NCI-H69 (cell line): ENCODE measurements around the gene NOS3.

Experiments used
- DNase-seq: peaks from one replicate; lab custom pipeline; 2025; lab: John Stamatoyannopoulos, UW

NOS3 gene

GRCh38 chr7:150990416-150991186 lies at the start of gene NOS3:
Gene NOS3 (plus strand): TSS chr7:150991017. CDS start chr7:150993804, 2,787 bp downstream.
- DNase-seq: no peak

- no peak for DNase-seq
Measured at GRCh38 chr7:150941351-150942000, 49.3 kb upstream of the NOS3 start.

GRCh38 chr7:150942001-150942590 lies 48.7 kb upstream of the NOS3 start:
- DNase-seq: peak; percentile 84

- no peak for DNase-seq
Measured at GRCh38 chr7:150942591-150943452, 48.0 kb upstream of the NOS3 start.

GRCh38 chr7:150943453-150943814 lies 47.4 kb upstream of the NOS3 start:
- DNase-seq: no peak

- DNase-seq: no peak
Measured at GRCh38 chr7:150944066-150945042, 46.5 kb upstream of the NOS3 start.

- DNase-seq: no peak
Measured at GRCh38 chr7:150945171-150945852, 45.5 kb upstream of the NOS3 start.

- no peak for DNase-seq
Measured at GRCh38 chr7:150945853-150946420, 44.9 kb upstream of the NOS3 start.

GRCh38 chr7:150946421-150947240 lies 44.2 kb upstream of the NOS3 start:
- no peak for DNase-seq

- DNase-seq: no peak
Measured at GRCh38 chr7:150947241-150947745, 43.5 kb upstream of the NOS3 start.

GRCh38 chr7:150947761-150948651 lies 42.8 kb upstream of the NOS3 start:
- no peak for DNase-seq

- DNase-seq: no peak
Measured at GRCh38 chr7:150948791-150949251, 42.0 kb upstream of the NOS3 start.

GRCh38 chr7:150949564-150949963 lies 41.3 kb upstream of the NOS3 start:
- peak; percentile 80 for DNase-seq

- no peak for DNase-seq
Measured at GRCh38 chr7:150949971-150950491, 40.8 kb upstream of the NOS3 start.

- no peak for DNase-seq
Measured at GRCh38 chr7:150950496-150951180, 40.2 kb upstream of the NOS3 start.

GRCh38 chr7:150951181-150951520 lies 39.7 kb upstream of the NOS3 start:
- no peak for DNase-seq

GRCh38 chr7:150951521-150951920 lies 39.3 kb upstream of the NOS3 start:
- DNase-seq: no peak
